ENCODE results near the gene CPNE5. TPM values are rescaled to one million over a fixed set of nuclear protein-coding genes. Genes with fewer than 3 reads are reported as not detected.

Gene CPNE5
- total and polyA plus RNA-seq, 12 donors, result 0.26 to 3.5 (median 1.1) TPM; not detected in 1

GRCh38 chr6:36885461-36886401, 46.5 kb upstream of the CPNE5 start, which contains the start of gene C6orf89:
Gene C6orf89, plus strand, starts transcription at chr6:36885952. Its CDS starts 13,493 bp downstream, at chr6:36899445.
- no peaks in the 10 kb centered on the region for H3K36me3 ChIP-seq (replicated peaks in 1 of 2)
- no peaks in the 10 kb centered on the region for H3K27me3 ChIP-seq
- peak; percentile 96 to 99 (median 99) for DNase-seq
- intact Hi-C loops (cut with DNase I), result loop anchor here in 1 of 2 donors (5.0 kb wide), 1 partner anchor 92 kb away; no protein-coding TSS in a partner anchor
- TF ChIP-seq, protein P1, sequence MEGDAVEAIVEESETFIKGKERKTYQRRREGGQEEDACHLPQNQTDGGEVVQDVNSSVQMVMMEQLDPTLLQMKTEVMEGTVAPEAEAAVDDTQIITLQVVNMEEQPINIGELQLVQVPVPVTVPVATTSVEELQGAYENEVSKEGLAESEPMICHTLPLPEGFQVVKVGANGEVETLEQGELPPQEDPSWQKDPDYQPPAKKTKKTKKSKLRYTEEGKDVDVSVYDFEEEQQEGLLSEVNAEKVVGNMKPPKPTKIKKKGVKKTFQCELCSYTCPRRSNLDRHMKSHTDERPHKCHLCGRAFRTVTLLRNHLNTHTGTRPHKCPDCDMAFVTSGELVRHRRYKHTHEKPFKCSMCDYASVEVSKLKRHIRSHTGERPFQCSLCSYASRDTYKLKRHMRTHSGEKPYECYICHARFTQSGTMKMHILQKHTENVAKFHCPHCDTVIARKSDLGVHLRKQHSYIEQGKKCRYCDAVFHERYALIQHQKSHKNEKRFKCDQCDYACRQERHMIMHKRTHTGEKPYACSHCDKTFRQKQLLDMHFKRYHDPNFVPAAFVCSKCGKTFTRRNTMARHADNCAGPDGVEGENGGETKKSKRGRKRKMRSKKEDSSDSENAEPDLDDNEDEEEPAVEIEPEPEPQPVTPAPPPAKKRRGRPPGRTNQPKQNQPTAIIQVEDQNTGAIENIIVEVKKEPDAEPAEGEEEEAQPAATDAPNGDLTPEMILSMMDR (IDR thresholded peaks at IDR 0.05), result peak; percentile 61 to 98 (median 95)
- peak; percentile 39 to 77 for TF ChIP-seq POLR2A (IDR thresholded peaks at IDR 0.05)
- 2 to 6% (median 3%) methylated on average over 18 to 48 of the region's 48 CpGs for WGBS, 4 donors
- peaks cover 17 to 31% of the 10 kb centered on the region in 2 donors for H3K4me1 ChIP-seq (replicated peaks in 1 of 2)
- peak within 1 kb of the TSS; percentile 30 to 81 (median 58) for H3K4me3 ChIP-seq
- H3K9me3 ChIP-seq (replicated peaks in 1 of 3), result no peaks in the 10 kb centered on the region
- H3K27ac ChIP-seq, result peak within 1 kb of the TSS; percentile 53 to 92 (median 78)

DNA sequence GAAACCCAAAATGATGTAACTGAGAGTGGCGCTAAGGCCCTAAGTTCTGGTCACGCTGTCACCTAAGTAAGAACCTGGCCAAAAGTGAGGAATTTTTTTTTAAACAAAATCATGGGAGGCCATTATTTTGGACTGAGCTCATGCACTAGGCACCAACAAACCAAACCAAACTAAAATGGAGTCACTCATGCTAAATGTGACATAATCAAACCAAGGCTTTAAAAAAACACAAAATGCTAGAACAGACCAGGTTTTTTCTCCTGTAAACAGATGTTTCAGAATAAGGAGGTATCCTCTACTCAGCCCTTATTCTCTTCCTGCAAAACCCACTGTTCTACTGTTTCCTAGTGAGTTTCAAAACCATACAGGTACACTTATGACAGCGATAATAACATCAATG, 45.4 kb upstream of the CPNE5 start:
- Histone ChIP-seq H3K27ac (no peak overlapping the region), H3K36me3 (replicated peaks in 1 of 2) (no peaks in the 10 kb centered on the region), H3K4me3 (no peak overlapping the region), H3K9me3 (replicated peaks in 1 of 3) (no peaks in the 10 kb centered on the region), H3K4me1 (replicated peaks in 1 of 2) (peaks cover 17 to 26% of the 10 kb centered on the region in 2 donors), H3K27me3 (no peaks in the 10 kb centered on the region)
- DNase-seq, result no peak
- intact Hi-C loops (cut with DNase I), result loop anchor here in 1 of 2 donors (5.0 kb wide), 1 partner anchor 93 kb away; no protein-coding TSS in a partner anchor
- no peak for TF ChIP-seq POLR2A (IDR thresholded peaks at IDR 0.05)
- TF ChIP-seq, protein P1 (IDR thresholded peaks at IDR 0.05), result no peak
- 91 to 99% (median 97%) methylated on average over 3 of the region's 3 CpGs for WGBS, 4 donors

DNA sequence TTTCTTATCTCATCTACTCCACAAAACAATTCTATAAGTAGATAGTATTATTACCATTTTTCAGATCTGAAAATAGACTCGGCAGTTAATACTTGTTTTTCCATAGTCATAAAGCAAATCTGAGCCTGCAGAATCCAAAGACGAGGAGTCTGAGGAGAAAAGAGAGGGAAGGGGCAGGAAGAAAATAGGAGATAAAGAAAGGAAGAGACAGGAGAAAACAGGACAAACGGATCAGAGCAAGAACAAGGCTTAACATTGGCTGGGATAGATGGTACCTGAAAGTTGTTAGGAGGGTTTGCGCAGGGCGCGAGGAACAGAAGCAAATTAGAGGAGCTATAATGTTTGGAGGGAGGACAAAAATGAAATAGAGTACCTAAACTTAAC, 36.0 kb upstream of the CPNE5 start:
- peaks cover 0 to 11% of the 10 kb centered on the region in 2 donors for H3K36me3 ChIP-seq (replicated peaks in 1 of 2)
- H3K4me1 ChIP-seq (replicated peaks in 1 of 2), result peaks cover 5 to 19% of the 10 kb centered on the region in 2 donors
- peak overlapping the region in 4 of 5 donors; percentile 82 to 95 (median 86) for H3K27ac ChIP-seq
- no peak for DNase-seq
- TF ChIP-seq, protein P1 (IDR thresholded peaks at IDR 0.05), result no peak
- TF ChIP-seq POLR2A (IDR thresholded peaks at IDR 0.05), result no peak
- H3K27me3 ChIP-seq, result no peaks in the 10 kb centered on the region
- WGBS, 4 donors, result 34 to 39% (median 39%) methylated on average over 6 of the region's 6 CpGs
- H3K9me3 ChIP-seq (replicated peaks in 1 of 3), result no peaks in the 10 kb centered on the region
- intact Hi-C loops (cut with DNase I), result no loop called here
- H3K4me3 ChIP-seq, result peak overlapping the region in 3 of 4 donors; percentile 77 to 88 (median 85)

All from adrenal gland (tissue), 12 donors.